Mesenchymal stem cell (in vitro differentiated cells and primary cell): ENCODE results near the gene GNG12.

Experiments used
- DNase-seq: peaks from one replicate; pipeline ENCODE4 v3.0.0-alpha.2; 2013
- H2AFZ ChIP-seq: one replicate; pipeline ENCODE4 v1.6.1; 2013; ENCODE audit warnings: low read depth, mild to moderate bottlenecking, control low read depth, inconsistent platforms, low read length, moderate library complexity
- H2AK5ac ChIP-seq: 2 replicates; pipeline ENCODE4 v1.6.1; 2013; ENCODE audit warnings: low read length, moderate library complexity, mild to moderate bottlenecking, inconsistent platforms; ENCODE audit not compliant: severe bottlenecking
- H2BK120ac ChIP-seq: one replicate; pipeline ENCODE4 v1.6.1; 2013; ENCODE audit warnings: low read depth, mild to moderate bottlenecking, inconsistent platforms, low read length, moderate library complexity
- H2BK12ac ChIP-seq, 2 experiments: one replicate each; pipeline ENCODE4 v1.6.1; 2013; ENCODE audit warnings: inconsistent platforms in 2 of 2, low read length in 2 of 2, mild to moderate bottlenecking in 2 of 2, moderate library complexity in 2 of 2, control low read depth in 1 of 2
- H2BK15ac ChIP-seq: one replicate; pipeline ENCODE4 v1.6.1; 2013; ENCODE audit warnings: mild to moderate bottlenecking, low read depth, inconsistent platforms; ENCODE audit not compliant: poor library complexity, severe bottlenecking
- H2BK5ac ChIP-seq: 2 replicates; pipeline ENCODE4 v1.6.1; 2013; ENCODE audit warnings: low read depth, mild to moderate bottlenecking, low read length, control low read depth, inconsistent platforms; ENCODE audit not compliant: poor library complexity, severe bottlenecking
- H3K14ac ChIP-seq, 2 experiments: one replicate each; pipeline ENCODE4 v1.6.1; 2013; ENCODE audit warnings: inconsistent platforms in 2 of 2, low read length in 2 of 2, control low read depth in 1 of 2, mild to moderate bottlenecking in 1 of 2, moderate library complexity in 1 of 2
- H3K18ac ChIP-seq, 2 experiments: one replicate each; pipeline ENCODE4 v1.6.1; 2013; ENCODE audit warnings: inconsistent platforms in 2 of 2, low read length in 2 of 2, control low read depth in 1 of 2, low read depth in 1 of 2, mild to moderate bottlenecking in 1 of 2
- H3K23ac ChIP-seq, 2 experiments: one replicate each; pipeline ENCODE4 v1.6.1; 2013; ENCODE audit warnings: inconsistent platforms in 2 of 2, low read length in 2 of 2, mild to moderate bottlenecking in 2 of 2, moderate library complexity in 2 of 2, control low read depth in 1 of 2
- H3K27ac ChIP-seq: 2 replicates; pipeline ENCODE4 v1.5.1; 2013; ENCODE audit warnings: mild to moderate bottlenecking, moderate library complexity, low read length, control low read depth, inconsistent platforms; ENCODE audit not compliant: poor library complexity, severe bottlenecking
- H3K27me3 ChIP-seq, 2 experiments: 2 replicates each; pipeline versions ENCODE4 v1.6.1 to v1.7.0; 2013; ENCODE audit warnings: low read length in 2 of 2, mild to moderate bottlenecking in 2 of 2, moderate library complexity in 2 of 2, control low read depth in 1 of 2, inconsistent platforms in 1 of 2; ENCODE audit not compliant: control insufficient read depth in 1 of 2, insufficient read depth in 1 of 2
- H3K36me3 ChIP-seq, 2 experiments: 2 replicates each; pipeline versions ENCODE4 v1.6.1 to v1.7.0; 2013; ENCODE audit warnings: low read length in 2 of 2, control low read depth in 1 of 2, inconsistent platforms in 1 of 2, low read depth in 1 of 2, mild to moderate bottlenecking in 1 of 2; ENCODE audit not compliant: insufficient read depth in 2 of 2, control insufficient read depth in 1 of 2
- H3K4ac ChIP-seq, 2 experiments: one replicate each; pipeline ENCODE4 v1.6.1; 2013; ENCODE audit warnings: inconsistent platforms in 2 of 2, low read length in 2 of 2, mild to moderate bottlenecking in 2 of 2, moderate library complexity in 2 of 2, control low read depth in 1 of 2, low read depth in 1 of 2
- H3K4me1 ChIP-seq: 2 replicates; pipeline ENCODE4 v1.6.1; 2013; ENCODE audit warnings: low read depth, low read length, control low read depth; ENCODE audit not compliant: control insufficient read depth, insufficient read depth
- H3K4me2 ChIP-seq: 2 replicates; pipeline ENCODE4 v1.6.1; 2013; ENCODE audit warnings: low read length, mild to moderate bottlenecking, inconsistent platforms; ENCODE audit not compliant: poor library complexity, severe bottlenecking
- H3K4me3 ChIP-seq, 2 experiments: 2 replicates each; pipeline versions ENCODE4 v1.5.1 to v1.7.0; 2013; ENCODE audit warnings: low read length in 2 of 2, mild to moderate bottlenecking in 2 of 2, control low read depth in 1 of 2, low read depth in 1 of 2; ENCODE audit not compliant: insufficient read depth in 1 of 2
- H3K79me1 ChIP-seq: replicated peaks from 2 replicates; pipeline ENCODE4 v1.6.1; 2013; ENCODE audit warnings: mild to moderate bottlenecking, control low read depth, low read length, inconsistent platforms; ENCODE audit not compliant: poor library complexity, severe bottlenecking
- H3K9ac ChIP-seq: 2 replicates; pipeline ENCODE4 v1.7.0; 2013; ENCODE audit warnings: mild to moderate bottlenecking, low read length, moderate library complexity
- H3K9me3 ChIP-seq: 2 replicates; pipeline ENCODE4 v1.7.0; 2013; ENCODE audit warnings: mild to moderate bottlenecking, low read length; ENCODE audit not compliant: control insufficient read depth
- H4K8ac ChIP-seq: one replicate; pipeline ENCODE4 v1.6.1; 2013; ENCODE audit warnings: inconsistent platforms, mild to moderate bottlenecking, low read length, moderate library complexity
- H4K91ac ChIP-seq: one replicate; pipeline ENCODE4 v1.6.1; 2013; ENCODE audit warnings: mild to moderate bottlenecking, low read length, inconsistent platforms
- WGBS: methylation state at CpG from one replicate; pipeline ENCODE4 v1.1.7; 2013; ENCODE audit warnings: mixed read lengths; 5-methylcytosine and 5-hydroxymethylcytosine counted together

GNG12 gene

GRCh38 chr1:67761730-67762129 is 71.5 kb downstream of the GNG12 start:
- Histone ChIP-seq H3K9me3 (no peaks in the 10 kb centered on the region), H2AFZ (no peak overlapping the region), H2AK5ac (no peak overlapping the region), H3K9ac (peak overlapping the region; percentile 18), H3K23ac (no peak overlapping the region), H4K8ac (no peak overlapping the region), H3K27me3 (no peaks in the 10 kb centered on the region), H3K79me1 (peaks cover 28% of the 10 kb centered on the region), H2BK15ac (no peak overlapping the region), H3K4me3 (no peak overlapping the region), H3K4ac (no peak overlapping the region), H2BK12ac (no peak overlapping the region), H3K14ac (no peak overlapping the region), H4K91ac (no peak overlapping the region), H3K18ac (no peak overlapping the region), H3K27ac (no peak overlapping the region), H3K4me1 (peaks cover 6% of the 10 kb centered on the region), H2BK120ac (no peak overlapping the region), H2BK5ac (no peak overlapping the region), H3K36me3 (peaks cover 0 to 5% of the 10 kb centered on the region in 2 experiments), H3K4me2 (no peak overlapping the region)
- DNase-seq = no peak
- 66% methylated on average over 3 of the region's 4 CpGs for WGBS

- H2AK5ac ChIP-seq = no peak overlapping the region
- H3K18ac ChIP-seq = no peak overlapping the region
- no peak overlapping the region for H3K23ac ChIP-seq
- no peak overlapping the region for H2BK120ac ChIP-seq
- H3K4ac ChIP-seq = no peak overlapping the region
- peaks cover 32% of the 10 kb centered on the region for H3K79me1 ChIP-seq
- H2BK15ac ChIP-seq = no peak overlapping the region
- H3K4me2 ChIP-seq = no peak overlapping the region
- H3K9ac ChIP-seq = peak overlapping the region; percentile 64
- peaks cover 6% of the 10 kb centered on the region for H3K4me1 ChIP-seq
- H3K27ac ChIP-seq = no peak overlapping the region
- H4K91ac ChIP-seq = no peak overlapping the region
- 67% methylated on average over 1 of the region's 2 CpGs for WGBS
- H2AFZ ChIP-seq = no peak overlapping the region
- DNase-seq = no peak
- no peaks in the 10 kb centered on the region for H3K27me3 ChIP-seq
- H3K9me3 ChIP-seq = no peaks in the 10 kb centered on the region
- peaks cover 0 to 5% of the 10 kb centered on the region in 2 experiments for H3K36me3 ChIP-seq
- no peak overlapping the region for H2BK12ac ChIP-seq
- no peak overlapping the region for H4K8ac ChIP-seq
- no peak overlapping the region for H3K4me3 ChIP-seq
- H3K14ac ChIP-seq = no peak overlapping the region
- no peak overlapping the region for H2BK5ac ChIP-seq
These were observed 72.2 kb downstream of the GNG12 start for GRCh38 chr1:67761091-67761490.

GRCh38 chr1:67760030-67760821 is 73.0 kb downstream of the GNG12 start:
- Histone ChIP-seq H3K14ac (peak overlapping the region in 1 of 2 experiments; percentile 93), H3K36me3 (peaks cover 0 to 8% of the 10 kb centered on the region in 2 experiments), H2AK5ac (no peak overlapping the region), H2BK5ac (no peak overlapping the region), H3K27me3 (no peaks in the 10 kb centered on the region), H3K18ac (peak overlapping the region; percentile 28), H2BK15ac (no peak overlapping the region), H4K91ac (no peak overlapping the region), H3K4me2 (no peak overlapping the region), H3K4me3 (no peak overlapping the region), H2BK12ac (no peak overlapping the region), H3K23ac (no peak overlapping the region), H3K4ac (no peak overlapping the region), H3K27ac (peak overlapping the region; percentile 79), H3K9me3 (no peaks in the 10 kb centered on the region), H3K4me1 (peaks cover 6% of the 10 kb centered on the region), H4K8ac (peak overlapping the region; percentile 82), H2AFZ (no peak overlapping the region), H3K79me1 (peaks cover 37% of the 10 kb centered on the region), H3K9ac (peak overlapping the region; percentile 64), H2BK120ac (no peak overlapping the region)
- WGBS = 38% methylated on average over 14 of the region's 14 CpGs
- DNase-seq = peak; percentile 74

- Histone ChIP-seq H2BK120ac (no peak overlapping the region), H4K8ac (peak overlapping the region; percentile 82), H3K27me3 (no peaks in the 10 kb centered on the region), H3K9ac (peak overlapping the region; percentile 64), H2BK5ac (no peak overlapping the region), H3K79me1 (peaks cover 40% of the 10 kb centered on the region), H4K91ac (no peak overlapping the region), H2BK15ac (no peak overlapping the region), H3K4me3 (no peak overlapping the region), H3K4me1 (peaks cover 6% of the 10 kb centered on the region), H3K18ac (peak overlapping the region in 1 of 2 experiments; percentile 28), H3K4ac (no peak overlapping the region), H2BK12ac (no peak overlapping the region), H3K23ac (no peak overlapping the region), H3K36me3 (peaks cover 0 to 12% of the 10 kb centered on the region in 2 experiments), H3K4me2 (no peak overlapping the region), H2AFZ (no peak overlapping the region), H3K27ac (peak overlapping the region; percentile 79), H3K9me3 (no peaks in the 10 kb centered on the region), H3K14ac (no peak overlapping the region), H2AK5ac (no peak overlapping the region)
- no peak for DNase-seq
These were observed 73.6 kb downstream of the GNG12 start for GRCh38 chr1:67759692-67760029.
